Measurements from ENCODE around the gene CPN1.

CPN1 gene

DNA sequence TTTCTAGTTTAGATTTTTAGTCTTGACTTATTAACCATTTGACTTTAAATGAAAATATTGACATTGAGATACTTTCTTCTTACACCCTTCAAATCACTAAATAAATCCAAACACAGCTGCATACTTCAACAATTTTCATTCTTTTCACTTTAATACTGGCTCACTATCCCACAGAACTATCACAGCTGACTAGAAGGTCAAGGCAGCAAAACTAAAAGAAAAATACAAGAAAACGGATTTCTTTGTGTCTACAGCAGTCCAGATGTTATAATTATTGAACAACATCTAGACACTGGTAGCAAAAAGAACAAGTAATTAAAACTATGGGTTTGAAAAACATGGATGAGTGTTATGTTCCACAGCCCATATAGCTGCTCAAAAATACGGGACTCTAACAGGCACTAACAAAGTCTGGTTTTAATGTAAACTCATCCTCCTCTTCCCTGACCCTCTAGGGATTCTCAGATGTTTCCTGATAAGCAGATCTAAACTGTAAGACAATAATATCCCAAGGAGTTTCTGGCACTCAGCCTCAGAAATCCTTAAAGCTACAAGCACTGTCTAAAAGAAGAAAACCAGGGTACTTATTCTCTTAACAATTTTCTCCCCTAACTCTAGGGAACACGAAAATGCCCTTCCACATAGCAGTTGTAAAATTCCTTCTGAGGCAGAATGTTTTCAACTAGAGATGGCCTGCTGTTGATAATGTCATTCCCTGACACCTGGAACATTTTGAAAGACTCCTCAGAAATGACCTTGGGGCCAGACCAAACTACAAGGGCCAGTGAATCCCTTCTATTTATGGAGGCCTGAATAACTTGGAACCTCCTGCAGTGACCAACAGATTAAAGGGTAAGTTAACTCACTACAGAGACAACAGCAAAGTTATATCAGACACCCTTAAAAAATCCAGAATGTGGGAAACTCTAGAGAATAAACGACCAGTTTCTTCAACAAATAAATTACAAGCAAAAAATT is 84.7 kb downstream of the CPN1 start:
- DNase-seq (ENCODE audit: low spot score), result no peak

GRCh38 chr10:99995713-99996112 is 86.0 kb downstream of the CPN1 start:
- no peak for DNase-seq (ENCODE audit: low spot score)

DNA sequence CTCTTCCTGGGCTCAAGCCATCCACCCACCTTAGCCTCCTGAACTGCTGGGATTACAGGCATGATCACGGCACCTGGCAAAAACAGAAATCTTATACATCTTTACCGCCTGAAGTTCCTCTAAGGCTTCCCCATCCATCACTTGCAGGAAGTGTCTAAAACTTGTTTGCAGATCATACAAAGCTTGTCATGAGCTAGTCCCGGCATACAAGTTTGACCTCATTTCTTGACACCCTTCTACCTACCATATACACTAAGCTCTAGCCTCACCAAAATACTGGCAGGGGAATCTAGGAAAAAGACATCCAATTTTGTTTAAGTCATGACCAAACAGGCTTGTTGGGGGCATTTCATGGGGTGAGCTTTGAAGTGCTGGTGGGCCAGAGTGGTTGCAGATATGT is 86.4 kb downstream of the CPN1 start:
- no peak for DNase-seq (ENCODE audit: low spot score)

- DNase-seq (ENCODE audit: low spot score), result no peak
Observed at GRCh38 chr10:99994801-99995200, 86.9 kb downstream of the CPN1 start.

DNA sequence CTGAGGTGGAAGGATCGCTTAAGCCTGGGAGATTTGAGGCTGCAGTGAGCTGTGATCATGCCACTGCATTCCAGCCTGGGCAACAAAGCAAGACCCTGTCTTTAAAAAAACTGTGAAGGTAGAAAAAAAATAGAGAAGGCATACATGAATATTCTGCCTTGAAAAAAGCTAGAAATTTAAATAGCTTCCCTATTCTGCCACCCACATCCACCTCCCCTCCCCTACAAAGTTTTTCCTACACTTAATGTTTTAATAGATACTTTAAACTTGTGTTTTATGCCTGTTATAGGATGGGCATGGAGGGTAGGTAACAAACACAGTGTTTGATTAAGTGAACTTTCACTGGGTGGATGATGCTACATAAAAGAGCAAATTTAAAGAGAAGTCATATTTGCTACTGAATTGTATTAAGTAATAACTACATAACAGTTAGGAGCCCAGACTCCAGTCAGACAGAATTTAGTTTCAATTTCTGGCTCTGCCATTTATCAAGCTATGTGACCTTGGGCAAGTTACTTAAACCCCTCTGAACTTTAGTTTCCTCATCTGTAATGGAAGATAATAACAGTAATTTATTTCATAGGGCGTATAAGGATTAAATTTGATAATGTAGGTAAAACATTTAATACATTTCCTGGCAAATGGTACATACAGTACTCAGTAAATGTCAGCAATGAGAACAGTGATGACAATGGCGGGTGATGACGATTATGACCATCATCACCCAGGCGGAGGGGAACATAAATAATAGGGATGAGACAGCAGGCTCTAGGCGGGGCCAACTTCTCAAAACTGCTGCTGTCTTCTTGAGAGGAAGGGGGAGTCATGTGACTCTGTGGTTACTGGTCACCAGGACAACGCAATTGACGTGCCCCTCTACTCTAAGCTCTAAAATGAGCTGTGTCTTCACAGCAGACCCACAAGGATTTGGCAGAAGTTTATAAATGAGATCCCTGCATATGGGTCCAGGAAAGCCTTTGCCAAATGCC is 87.7 kb downstream of the CPN1 start:
- DNase-seq (ENCODE audit: low spot score), result no peak

Data from ecto neural progenitor cell (in vitro differentiated cells).